Suprapubic skin (tissue), 4 donors: ENCODE measurements around the gene HELZ2. TPM values are rescaled to one million over a fixed set of nuclear protein-coding genes. Genes with fewer than 3 reads are reported as not detected.

Source experiments
- DNase-seq, 2 donors: peaks; one replicate each; pipeline ENCODE4 v3.0.0-alpha.2; 2019; ENCODE audit warnings: low spot score in 2 of 2
- H3K27ac ChIP-seq: fragments of 200-600 bp; sonication (generic); one replicate; pipeline ENCODE4 v1.5.1; 2019
- H3K27me3 ChIP-seq: fragments of 200-600 bp; sonication (generic); one replicate; pipeline ENCODE4 v1.5.1; 2019
- H3K36me3 ChIP-seq: fragments of 200-600 bp; sonication (generic); one replicate; pipeline ENCODE4 v1.5.1; 2019
- H3K4me1 ChIP-seq: fragments of 200-600 bp; sonication (generic); one replicate; pipeline ENCODE4 v1.5.1; 2019
- H3K4me3 ChIP-seq: fragments of 200-600 bp; sonication (generic); one replicate; pipeline ENCODE4 v1.5.1; 2019; ENCODE audit warnings: mild to moderate bottlenecking
- H3K9me3 ChIP-seq: fragments of 200-600 bp; sonication (generic); one replicate; pipeline ENCODE4 v1.5.1; 2019
- CTCF ChIP-seq, 2 donors: fragments of 200-600 bp in 1 of 2; fragments of 450-650 bp in 1 of 2; sonication (generic) in 1 of 2; IDR thresholded peaks; one replicate each; pipeline ENCODE4 v1.5.1; 2016 to 2019; ENCODE audit warnings: antibody characterized with exemption in 2 of 2, mild to moderate bottlenecking in 1 of 2, moderate library complexity in 1 of 2
- EP300 ChIP-seq: sonication (generic); formaldehyde crosslinking; IDR thresholded peaks from one replicate; pipeline ENCODE4 v1.6.1; 2017; ENCODE audit warnings: antibody characterized with exemption
- POLR2A ChIP-seq, 2 donors: fragments of 450-650 bp; IDR thresholded peaks; one replicate each; pipeline ENCODE4 v1.6.1; 2017; ENCODE audit warnings: antibody characterized with exemption in 2 of 2, mild to moderate bottlenecking in 2 of 2, moderate library complexity in 2 of 2
- POLR2AphosphoS5 ChIP-seq, 3 donors: sonication (generic); formaldehyde crosslinking; IDR thresholded peaks; one replicate each; pipeline ENCODE4 v1.6.1; 2017; ENCODE audit warnings: antibody characterized with exemption in 3 of 3
- whole genome bisulfite sequencing: methylation state at CpG from one replicate; pipeline ENCODE4 v1.1.5; 2018; 5-methylcytosine and 5-hydroxymethylcytosine counted together
- total RNA-seq, 4 donors: library from RNA; depleted of rRNA; stranded (reverse); fragments of >200 nt; gene quantifications; one replicate each; pipeline ENCODE4 v1.1.0, GENCODE V29; 2016

Gene HELZ2
- total RNA-seq, 4 donors from 2014 or later, result 22.8 to 36.6 (median 31.8) TPM

- 81% methylated on average over 9 of the region's 9 CpGs for WGBS
- TF ChIP-seq POLR2AphosphoS5 (IDR thresholded peaks at IDR 0.05) (no peak), CTCF (IDR thresholded peaks at IDR 0.05) (no peak), EP300 (no peak), POLR2A (IDR thresholded peaks at IDR 0.05) (no peak)
- Histone ChIP-seq H3K4me3 (no peak overlapping the region), H3K9me3 (no peaks in the 10 kb centered on the region), H3K4me1 (peaks cover 9% of the 10 kb centered on the region), H3K27ac (no peak overlapping the region), H3K27me3 (no peaks in the 10 kb centered on the region), H3K36me3 (peaks cover 15% of the 10 kb centered on the region)
- DNase-seq, result no peak
These were observed 46.9 kb downstream of the HELZ2 start for GRCh38 chr20:63527184-63527583.

- no peaks in the 10 kb centered on the region for H3K27me3 ChIP-seq
- H3K4me3 ChIP-seq, result no peak overlapping the region
- H3K9me3 ChIP-seq, result no peaks in the 10 kb centered on the region
- peaks cover 20% of the 10 kb centered on the region for H3K4me1 ChIP-seq
- peaks cover 18% of the 10 kb centered on the region for H3K36me3 ChIP-seq
- no peak overlapping the region for H3K27ac ChIP-seq
- TF ChIP-seq EP300, result no peak
- no peak for TF ChIP-seq POLR2A (IDR thresholded peaks at IDR 0.05)
- no peak for DNase-seq
- WGBS, result 32% methylated on average over 2 of the region's 2 CpGs
These were observed 48.1 kb downstream of the HELZ2 start for GRCh38 chr20:63525971-63526370.

GRCh38 chr20:63525185-63525584 lies 48.9 kb downstream of the HELZ2 start:
- 51% methylated on average over 3 of the region's 3 CpGs for WGBS

More at GRCh38 chr20:63525185-63525584, 48.9 kb downstream of the HELZ2 start:
- TF ChIP-seq EP300, result no peak
- TF ChIP-seq CTCF (IDR thresholded peaks at IDR 0.05), result no peak
- no peak for TF ChIP-seq POLR2AphosphoS5 (IDR thresholded peaks at IDR 0.05)
- no peak for TF ChIP-seq POLR2A (IDR thresholded peaks at IDR 0.05)
- Histone ChIP-seq H3K9me3 (no peaks in the 10 kb centered on the region), H3K4me3 (no peak overlapping the region), H3K27ac (no peak overlapping the region), H3K4me1 (peaks cover 20% of the 10 kb centered on the region), H3K36me3 (peaks cover 18% of the 10 kb centered on the region), H3K27me3 (no peaks in the 10 kb centered on the region)
- DNase-seq, result no peak

Other genes with a start within 250 kb of the HELZ2 start
- not detected for gene CHRNA4, start 212.9 kb downstream of the HELZ2 start, total RNA-seq
- under 1 TPM in 1 of 4 donors, not detected in 3; 0.76 TPM for gene KCNQ2, start 101.6 kb downstream of the HELZ2 start, total RNA-seq
- 10 to 100 TPM in 3 of 4 donors, 1 to 10 TPM in 1; 4.8 to 13.4 (median 12.0) TPM for gene EEF1A2, start 75.2 kb downstream of the HELZ2 start, total RNA-seq
- gene PPDPF, start 53.5 kb downstream of the HELZ2 start, total RNA-seq, result 100 to 1,000 TPM; 151 to 352 (median 299) TPM
- gene PTK6, start 36.9 kb downstream of the HELZ2 start, total RNA-seq, result 10 to 100 TPM; 58.0 to 70.6 (median 65.6) TPM
- 1 to 10 TPM in 1 of 4 donors, not detected in 3; 1.3 TPM for gene SRMS, start 26.5 kb downstream of the HELZ2 start, total RNA-seq
- gene FNDC11, start 20.1 kb downstream of the HELZ2 start, total RNA-seq, result under 1 TPM in 2 of 4 donors, not detected in 2; 0.25 to 0.36 TPM
- 10 to 100 TPM; 15.5 to 18.5 (median 16.4) TPM for gene GMEB2, start 52.9 kb upstream of the HELZ2 start, total RNA-seq
- gene STMN3, start 79.2 kb upstream of the HELZ2 start, total RNA-seq, result 10 to 100 TPM; 14.2 to 20.7 (median 17.0) TPM
- 10 to 100 TPM in 2 of 4 donors, 1 to 10 TPM in 2; 6.9 to 26.6 (median 13.9) TPM for gene RTEL1, start 84.1 kb upstream of the HELZ2 start, total RNA-seq
- gene TNFRSF6B, start 122.4 kb upstream of the HELZ2 start, total RNA-seq, result 10 to 100 TPM in 2 of 4 donors, 1 to 10 TPM in 2; 2.1 to 16.1 (median 11.1) TPM
- gene ARFRP1, start 133.7 kb upstream of the HELZ2 start, total RNA-seq, result 10 to 100 TPM; 22.1 to 31.9 (median 27.6) TPM
- gene ZGPAT, start 133.8 kb upstream of the HELZ2 start, total RNA-seq, result 10 to 100 TPM; 21.7 to 25.8 (median 23.3) TPM
- gene LIME1, start 162.4 kb upstream of the HELZ2 start, total RNA-seq, result 10 to 100 TPM; 12.2 to 36.5 (median 16.9) TPM
- gene SLC2A4RG, start 165.5 kb upstream of the HELZ2 start, total RNA-seq, result 100 to 1,000 TPM in 3 of 4 donors, 10 to 100 TPM in 1; 96.9 to 118 (median 107) TPM